Measurements from ENCODE around the gene CSRP3.

CSRP3 gene

GRCh38 chr11:19201737-19202605 lies at the start of gene CSRP3:
Gene CSRP3 (minus strand): TSS chr11:19201983. CDS start chr11:19192448, 9,535 bp downstream.
- DNase-seq (ENCODE audit: low read depth in 2 of 3, low spot score in 1 of 3): no peak

GRCh38 chr11:19251577-19251976 lies 49.8 kb upstream of the CSRP3 start:
- no peak for DNase-seq (ENCODE audit: low read depth in 2 of 3, low spot score in 1 of 3)

DNA sequence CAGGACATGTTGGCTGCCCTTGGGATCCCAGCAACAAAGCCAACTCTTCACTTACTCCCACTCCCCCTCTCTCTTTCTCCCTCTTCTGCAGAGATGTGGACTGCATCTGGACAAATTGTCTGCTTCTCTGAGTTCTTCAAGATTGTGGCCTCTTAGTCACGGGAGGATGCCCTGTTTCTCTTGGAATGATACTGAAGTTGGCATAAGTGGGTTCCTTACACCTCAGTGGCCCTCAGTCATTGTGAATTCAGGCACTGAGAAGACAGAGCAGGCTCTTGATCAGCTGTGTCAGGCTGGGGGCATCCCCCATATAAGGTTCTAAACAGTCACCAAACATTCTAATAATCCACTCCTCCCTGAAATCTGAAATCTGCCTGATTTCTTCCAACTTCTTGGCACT lies 45.0 kb upstream of the CSRP3 start:
- DNase-seq (ENCODE audit: low read depth in 2 of 3, low spot score in 1 of 3): no peak

DNA sequence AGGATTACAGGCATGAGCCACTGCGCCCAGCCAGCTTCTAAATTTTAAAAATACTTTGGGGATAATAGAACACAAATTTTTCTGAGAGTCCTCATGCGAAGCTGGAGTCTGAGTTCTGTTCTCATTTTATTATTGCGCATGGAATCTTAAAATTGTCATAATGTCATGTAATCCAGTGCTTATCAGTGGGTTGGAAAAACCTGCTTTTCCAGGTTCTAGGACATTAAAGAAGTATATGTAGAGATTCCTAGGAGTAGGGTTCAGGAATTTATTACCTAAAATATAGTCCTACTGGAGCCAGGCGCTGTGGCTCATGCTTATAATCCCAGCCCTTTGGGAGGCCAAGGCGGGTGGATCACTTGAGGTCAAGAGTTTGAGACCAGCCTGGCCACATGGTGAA lies 43.6 kb upstream of the CSRP3 start:
- DNase-seq (ENCODE audit: low read depth in 2 of 3, low spot score in 1 of 3): no peak

- no peak for DNase-seq (ENCODE audit: low read depth in 2 of 3, low spot score in 1 of 3)
Observed at GRCh38 chr11:19244621-19245020, 42.8 kb upstream of the CSRP3 start.

- no peak for DNase-seq (ENCODE audit: low read depth in 2 of 3, low spot score in 1 of 3)
Observed at GRCh38 chr11:19244084-19244483, 42.3 kb upstream of the CSRP3 start.

DNA sequence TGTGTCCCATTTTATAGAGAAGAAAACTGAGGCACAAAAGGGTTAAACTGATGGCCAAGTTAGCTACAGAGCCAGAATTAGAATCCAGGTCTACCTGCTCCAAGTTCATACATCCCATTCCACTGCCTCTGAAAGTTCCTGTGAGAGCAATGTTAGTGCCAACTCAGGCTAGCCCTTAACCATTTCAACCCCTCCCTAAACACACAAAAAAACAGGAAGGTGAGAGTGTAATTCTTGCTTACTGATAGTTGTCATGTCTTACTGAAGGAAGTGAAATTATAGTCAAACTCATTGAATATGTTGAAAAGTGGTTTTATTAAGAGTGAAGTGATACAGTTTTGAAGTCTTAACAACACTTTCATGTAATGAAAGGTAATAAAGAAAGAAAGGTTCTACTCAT lies 41.8 kb upstream of the CSRP3 start:
- DNase-seq (ENCODE audit: low read depth in 2 of 3, low spot score in 1 of 3): no peak

DNA sequence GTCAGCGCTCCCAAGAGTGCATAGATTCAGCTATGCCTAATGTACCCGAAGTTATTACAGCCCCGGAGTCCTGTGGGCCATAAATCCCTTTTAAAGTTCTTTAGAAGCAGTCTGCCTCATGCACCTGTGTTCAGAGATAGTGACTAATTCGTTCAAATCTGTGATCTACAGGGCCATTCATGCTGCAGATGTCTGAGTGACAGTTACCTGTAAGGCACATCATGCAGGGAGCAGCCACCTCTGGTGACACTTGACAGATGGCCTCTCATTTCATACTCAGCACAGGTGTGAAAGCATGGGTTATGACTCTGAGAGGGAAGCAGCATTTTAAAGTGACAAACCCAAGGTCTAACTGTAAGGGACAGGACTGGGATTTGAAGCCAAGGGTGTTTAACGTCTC lies 41.4 kb upstream of the CSRP3 start:
- no peak for DNase-seq (ENCODE audit: low read depth in 2 of 3, low spot score in 1 of 3)

GRCh38 chr11:19242179-19242932 lies 40.6 kb upstream of the CSRP3 start:
- DNase-seq (ENCODE audit: low read depth in 2 of 3, low spot score in 1 of 3): no peak

DNA sequence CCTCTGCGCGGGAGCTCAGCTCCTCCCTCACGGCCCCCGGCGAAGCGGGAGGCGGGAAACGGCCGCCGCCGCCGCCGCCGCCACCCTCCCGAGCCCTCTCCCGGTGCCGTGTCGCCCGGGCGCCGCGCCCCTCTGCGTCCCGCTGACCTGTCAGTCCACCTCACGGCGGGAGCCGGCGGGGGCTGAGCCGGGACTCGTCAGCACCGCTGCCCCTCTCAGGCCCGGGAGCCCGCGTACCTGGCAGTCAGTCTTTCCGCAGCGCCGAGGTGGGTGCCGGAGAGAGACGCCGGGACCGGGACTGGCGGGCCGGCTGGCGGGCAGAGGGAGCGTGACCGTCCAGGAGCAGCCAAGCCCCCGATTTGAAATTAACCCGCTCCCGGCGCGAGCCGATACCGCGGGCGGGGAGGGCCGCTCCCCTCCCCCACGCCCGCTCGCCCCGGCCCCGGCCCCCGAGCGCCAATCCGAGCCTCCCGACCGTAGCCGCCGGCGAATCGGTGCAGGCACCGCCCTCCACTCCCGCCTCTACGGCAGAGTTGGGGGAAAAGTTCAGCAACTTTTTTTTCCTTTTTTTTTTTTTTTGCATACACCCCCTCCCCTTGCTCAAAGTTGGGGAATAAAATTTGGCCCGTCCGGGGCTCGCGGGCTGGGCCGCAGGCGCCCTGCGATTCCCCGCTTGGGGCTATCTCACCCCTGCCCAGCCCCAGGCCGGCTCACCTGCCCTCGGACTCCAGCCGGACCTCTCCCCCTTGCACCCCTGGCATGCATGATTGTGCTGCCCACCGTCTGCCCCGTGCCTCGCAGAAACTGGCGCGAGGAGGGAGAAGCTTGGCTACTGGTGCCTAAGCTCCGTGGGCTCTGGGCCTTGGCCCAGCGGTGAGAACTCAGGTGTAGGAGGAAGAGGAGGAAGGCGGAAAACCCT lies 39.7 kb upstream of the CSRP3 start:
- peak; percentile 18 to 43 (median 32) for DNase-seq (ENCODE audit: low read depth in 2 of 3, low spot score in 1 of 3)

DNA sequence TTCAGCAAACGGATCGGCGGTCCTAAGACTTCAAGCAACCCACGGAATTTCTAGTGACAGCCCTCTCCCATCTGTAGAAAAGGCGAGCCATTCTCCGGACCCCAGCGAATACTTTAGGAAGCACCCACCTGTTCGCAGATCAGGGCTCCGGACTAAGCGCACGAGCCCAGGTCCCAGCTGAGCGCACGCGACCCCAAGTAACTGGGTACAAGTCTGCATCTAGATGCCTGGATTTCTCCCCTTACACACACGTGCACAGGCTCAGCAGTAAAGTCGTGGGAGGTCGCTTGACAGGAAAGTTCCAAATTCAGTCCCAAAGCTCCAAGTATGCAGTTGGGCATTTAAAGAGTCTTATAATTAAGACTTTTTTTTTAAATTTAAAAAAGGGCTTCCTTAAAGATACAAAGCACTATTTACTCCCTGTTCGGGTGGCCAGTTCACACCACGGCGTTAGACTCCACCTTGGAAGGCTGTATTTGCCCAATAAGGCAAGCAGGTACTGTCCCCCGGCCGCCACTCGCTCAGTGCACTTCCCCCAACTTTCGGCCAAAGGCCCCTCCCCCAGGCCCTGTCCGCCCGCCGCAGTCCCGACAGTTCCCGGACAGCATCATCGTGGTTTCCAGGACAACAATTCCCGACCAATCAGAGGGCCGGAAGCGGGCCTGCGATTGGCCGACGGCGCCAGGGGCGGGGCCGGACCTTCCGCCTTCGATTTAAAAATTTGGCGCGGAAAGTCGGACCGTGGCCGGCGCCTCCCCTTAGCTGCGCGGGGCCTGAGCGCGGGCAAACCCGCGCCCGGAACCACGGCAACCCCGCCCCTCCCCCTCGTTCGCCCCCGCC lies 38.9 kb upstream of the CSRP3 start, which contains the start of gene E2F8:
TSS of gene E2F8 (minus strand) at position 526 of the 840 bp plus-strand sequence. CDS start 824 bp downstream, outside the sequence.
- peak; percentile 84 to 86 (median 86) for DNase-seq (ENCODE audit: low read depth in 2 of 3, low spot score in 1 of 3)

- DNase-seq (ENCODE audit: low read depth in 2 of 3, low spot score in 1 of 3): no peak
Observed at GRCh38 chr11:19239039-19239438, 37.3 kb upstream of the CSRP3 start.

DNA sequence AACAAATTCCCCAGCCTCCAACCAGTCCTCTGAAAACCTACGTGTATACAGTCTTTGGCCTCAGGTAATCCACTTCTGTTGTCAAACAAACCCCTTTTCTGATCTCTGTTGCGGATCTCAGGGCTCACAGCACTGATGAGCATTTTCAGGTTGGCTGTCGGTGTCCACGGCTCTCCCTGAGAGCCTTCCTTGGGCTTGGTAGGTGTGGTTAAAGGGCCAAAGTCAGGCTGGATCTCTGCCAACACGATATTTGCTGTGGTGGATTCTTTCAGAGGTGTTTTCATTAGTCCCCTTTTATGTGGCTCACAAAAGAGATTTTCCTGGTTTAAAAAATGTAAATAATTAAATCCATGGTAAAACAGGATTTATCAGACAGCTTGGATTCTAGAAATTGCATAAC lies 36.0 kb upstream of the CSRP3 start:
- no peak for DNase-seq (ENCODE audit: low read depth in 2 of 3, low spot score in 1 of 3)

- no peak for DNase-seq (ENCODE audit: low read depth in 2 of 3, low spot score in 1 of 3)
Observed at GRCh38 chr11:19237381-19237780, 35.6 kb upstream of the CSRP3 start.

DNA sequence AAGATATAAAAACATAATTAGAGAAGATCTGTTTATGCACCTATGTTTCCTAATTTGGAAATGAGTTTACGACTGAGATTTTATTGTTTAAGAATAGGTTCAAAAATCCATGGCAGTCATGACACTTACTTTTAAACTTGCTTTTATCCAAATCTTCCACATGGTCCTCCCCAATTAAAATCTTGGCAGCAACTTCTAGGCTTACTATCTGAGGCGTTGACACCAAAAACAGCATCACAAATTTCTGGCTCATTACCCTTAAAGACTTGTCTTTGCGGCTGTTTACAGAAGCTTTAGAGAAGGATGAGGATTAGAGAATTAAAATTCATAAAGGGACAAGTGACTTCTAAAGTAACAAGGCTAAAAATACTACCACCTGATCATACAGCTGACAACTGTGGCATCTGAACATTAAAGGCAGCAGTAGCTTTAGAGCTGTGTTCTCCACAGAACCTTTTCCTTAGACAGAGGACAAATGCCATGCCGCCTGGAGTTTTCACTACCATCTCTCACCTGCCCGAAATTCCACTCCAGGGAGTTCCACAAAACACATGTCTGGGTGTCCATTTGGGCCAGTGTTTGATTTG lies 32.5 kb upstream of the CSRP3 start:
- DNase-seq (ENCODE audit: low read depth in 2 of 3, low spot score in 1 of 3): no peak

- no peak for DNase-seq (ENCODE audit: low read depth in 2 of 3, low spot score in 1 of 3)
Observed at GRCh38 chr11:19232910-19233503, 31.2 kb upstream of the CSRP3 start.

DNA sequence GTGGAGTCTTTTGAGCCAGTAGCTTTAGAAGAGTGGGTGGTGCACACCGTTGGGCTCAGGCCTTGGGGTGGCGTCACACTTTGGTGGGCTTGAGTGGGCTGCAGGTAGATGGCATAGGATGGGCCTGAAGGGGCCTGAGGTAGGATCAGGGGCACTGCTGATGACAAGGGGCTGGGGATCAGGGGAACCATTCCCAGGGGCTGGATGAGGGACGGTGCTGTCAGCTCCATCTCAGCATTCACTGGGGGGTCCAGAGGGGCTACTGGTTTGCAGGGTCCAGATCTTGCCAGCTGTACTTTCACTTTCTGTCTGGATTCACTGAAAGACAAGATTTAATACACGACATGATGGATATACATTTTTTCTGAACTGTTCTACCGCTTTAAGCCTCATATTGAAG lies 27.9 kb upstream of the CSRP3 start:
- no peak for DNase-seq (ENCODE audit: low read depth in 2 of 3, low spot score in 1 of 3)

DNA sequence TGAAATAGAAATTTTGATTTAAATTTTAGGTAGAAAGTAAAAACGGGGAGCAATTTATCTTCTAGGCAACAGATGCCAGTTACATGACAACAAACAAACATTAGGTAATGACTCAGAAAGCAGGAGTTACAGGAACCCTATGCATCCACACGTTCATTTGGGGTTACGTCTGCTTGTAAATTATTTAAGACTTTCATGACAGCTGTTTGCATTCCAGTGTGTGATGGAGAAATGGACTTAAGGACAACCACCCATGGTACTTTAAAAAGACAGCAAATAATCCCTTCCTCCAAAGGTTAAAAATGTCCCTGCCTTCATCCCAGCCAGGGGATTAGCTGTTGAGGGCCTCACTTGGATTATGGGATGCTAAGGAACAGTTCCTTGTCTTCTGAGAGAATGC lies 27.2 kb upstream of the CSRP3 start:
- no peak for DNase-seq (ENCODE audit: low read depth in 2 of 3, low spot score in 1 of 3)

DNA sequence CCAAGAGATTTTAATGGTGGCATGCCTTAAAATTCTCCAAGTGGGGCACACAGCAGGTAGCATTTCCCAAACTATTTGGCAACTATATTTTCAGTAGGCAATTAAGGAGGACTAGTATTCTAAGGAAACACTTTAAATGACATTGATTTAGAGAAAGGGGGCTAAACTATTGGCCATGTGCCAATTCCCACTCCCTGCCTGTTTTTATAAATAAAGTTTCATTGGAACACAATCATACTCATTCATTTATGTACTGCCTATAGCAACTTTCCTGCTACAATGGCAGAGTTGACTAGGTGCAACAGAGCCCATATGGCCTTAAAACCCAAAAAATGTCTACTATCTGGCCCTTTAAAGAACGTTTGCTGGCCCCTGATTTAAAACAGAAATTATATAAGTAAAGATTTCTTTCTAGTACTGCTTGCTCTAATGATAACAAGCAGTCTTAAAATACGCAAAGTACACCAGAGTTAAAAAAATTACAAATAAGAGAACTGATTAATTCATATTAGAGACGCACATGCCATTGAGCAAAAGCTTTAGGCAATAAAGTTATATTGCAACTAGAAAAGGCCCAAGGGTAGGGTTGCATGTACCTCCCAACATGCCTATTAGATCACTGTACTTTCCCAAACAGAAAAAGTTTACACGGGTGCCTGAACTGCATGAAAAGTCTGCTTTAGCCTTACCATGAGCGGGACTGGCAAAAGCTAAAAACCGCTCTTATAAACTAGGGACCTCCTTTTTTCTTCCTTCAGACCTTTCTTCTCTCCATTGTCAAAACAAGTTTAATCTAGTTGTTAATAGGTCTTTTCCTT lies 24.8 kb upstream of the CSRP3 start:
- DNase-seq (ENCODE audit: low read depth in 2 of 3, low spot score in 1 of 3): no peak
